GM19328 (cell line): ENCODE results near the gene P2RX1.

ENCODE experiments used
- ATAC-seq: cut with Tn5 transposase; IDR thresholded peaks from one replicate; pipeline ENCODE4 v1.9.1; 2021; ENCODE audit warnings: mild to moderate bottlenecking, moderate library complexity; ENCODE audit not compliant: unreplicated experiment

P2RX1 gene

GRCh38 chr17:3889325-3890012, 26.8 kb downstream of the P2RX1 start:
- ATAC-seq = no peak

GRCh38 chr17:3888343-3889171, 27.7 kb downstream of the P2RX1 start:
- ATAC-seq = no peak

GRCh38 chr17:3887804-3888203, 28.5 kb downstream of the P2RX1 start:
- ATAC-seq = no peak

GRCh38 chr17:3887394-3887793, 28.9 kb downstream of the P2RX1 start:
- no peak for ATAC-seq

- ATAC-seq = no peak
These were observed 29.5 kb downstream of the P2RX1 start for GRCh38 chr17:3886776-3887175.

GRCh38 chr17:3885970-3886369, 30.3 kb downstream of the P2RX1 start:
- ATAC-seq = no peak

GRCh38 chr17:3885271-3885670, 31.0 kb downstream of the P2RX1 start:
- ATAC-seq = no peak

GRCh38 chr17:3884188-3884587, 32.1 kb downstream of the P2RX1 start:
- ATAC-seq = no peak

- ATAC-seq = no peak
These were observed 34.0 kb downstream of the P2RX1 start for GRCh38 chr17:3882276-3882675.

GRCh38 chr17:3880983-3881382, 35.3 kb downstream of the P2RX1 start:
- ATAC-seq = no peak

- no peak for ATAC-seq
These were observed 36.5 kb downstream of the P2RX1 start for GRCh38 chr17:3879591-3880417.

- ATAC-seq = no peak
These were observed 37.1 kb downstream of the P2RX1 start for GRCh38 chr17:3879186-3879585.

- no peak for ATAC-seq
These were observed 39.0 kb downstream of the P2RX1 start for GRCh38 chr17:3877220-3877619.

GRCh38 chr17:3875317-3875716, 40.9 kb downstream of the P2RX1 start:
- no peak for ATAC-seq

GRCh38 chr17:3873862-3874261, 42.4 kb downstream of the P2RX1 start:
- no peak for ATAC-seq

GRCh38 chr17:3870871-3871306, 45.4 kb downstream of the P2RX1 start:
- no peak for ATAC-seq

GRCh38 chr17:3867606-3868005, 48.7 kb downstream of the P2RX1 start:
- ATAC-seq = no peak

- no peak for ATAC-seq
These were observed 49.2 kb downstream of the P2RX1 start for GRCh38 chr17:3867106-3867505.

- no peak for ATAC-seq
These were observed 50.0 kb downstream of the P2RX1 start for GRCh38 chr17:3866276-3866675.

- no peak for ATAC-seq
These were observed 51.1 kb downstream of the P2RX1 start for GRCh38 chr17:3865176-3865575.

- ATAC-seq = no peak
These were observed 51.7 kb downstream of the P2RX1 start for GRCh38 chr17:3864534-3864933.
